ENCODE data around the gene ZDHHC16.

The ZDHHC16 gene

GRCh38 chr10:97502916-97503315 lies 56.9 kb downstream of the ZDHHC16 start:
- no peaks in the 10 kb centered on the region for H3K4me1 ChIP-seq (ENCODE audit: control insufficient read depth, insufficient read depth, low read length)
- ChIA-PET CTCF (interaction anchor here (0.6 to 1.0 kb wide), 2 partner anchors 28 to 224 kb away, joined by 3 read pairs; no protein-coding TSS in a partner anchor), POLR2A (no interaction called here)
- H3K4me3 ChIP-seq (ENCODE audit: low read depth, low read length): no peak overlapping the region
- H3K9me3 ChIP-seq (ENCODE audit: control insufficient read depth, insufficient read depth, low read depth, low read length): no peaks in the 10 kb centered on the region
- TF ChIP-seq TRIM28 (IDR thresholded peaks at IDR 0.05; ENCODE audit: borderline replicate concordance, low read length) (no peak), KLF10 (tag by site-specific recombination; IDR thresholded peaks at IDR 0.05) (no peak), ZNF354C (tag by site-specific recombination; IDR thresholded peaks at IDR 0.05; ENCODE audit: borderline replicate concordance, low read depth) (no peak), ZNF121 (tag by site-specific recombination; IDR thresholded peaks at IDR 0.05) (peak; percentile 76), GLI4 (tag by site-specific recombination; IDR thresholded peaks at IDR 0.05) (no peak)
- TF ChIP-seq, protein P1, sequence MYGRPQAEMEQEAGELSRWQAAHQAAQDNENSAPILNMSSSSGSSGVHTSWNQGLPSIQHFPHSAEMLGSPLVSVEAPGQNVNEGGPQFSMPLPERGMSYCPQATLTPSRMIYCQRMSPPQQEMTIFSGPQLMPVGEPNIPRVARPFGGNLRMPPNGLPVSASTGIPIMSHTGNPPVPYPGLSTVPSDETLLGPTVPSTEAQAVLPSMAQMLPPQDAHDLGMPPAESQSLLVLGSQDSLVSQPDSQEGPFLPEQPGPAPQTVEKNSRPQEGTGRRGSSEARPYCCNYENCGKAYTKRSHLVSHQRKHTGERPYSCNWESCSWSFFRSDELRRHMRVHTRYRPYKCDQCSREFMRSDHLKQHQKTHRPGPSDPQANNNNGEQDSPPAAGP (tag by site-specific recombination; IDR thresholded peaks at IDR 0.05): no peak
- H3K27ac ChIP-seq (ENCODE audit: extremely low read depth, low read depth, low read length): no peak overlapping the region
- no peaks in the 10 kb centered on the region for H3K36me3 ChIP-seq (ENCODE audit: control insufficient read depth in 2 of 2, insufficient read depth in 1 of 2, low read length in 2 of 2)

- Histone ChIP-seq H3K4me3 (ENCODE audit: low read depth, low read length) (no peak overlapping the region), H3K27ac (ENCODE audit: extremely low read depth, low read depth, low read length) (no peak overlapping the region), H3K9me3 (ENCODE audit: control insufficient read depth, insufficient read depth, low read depth, low read length) (no peaks in the 10 kb centered on the region), H3K4me1 (ENCODE audit: control insufficient read depth, insufficient read depth, low read length) (no peaks in the 10 kb centered on the region), H3K36me3 (ENCODE audit: control insufficient read depth in 2 of 2, insufficient read depth in 1 of 2, low read length in 2 of 2) (no peaks in the 10 kb centered on the region)
- ChIA-PET CTCF (interaction anchor here (1.0 kb wide), 1 partner anchor 29 kb away, joined by 3 read pairs; no protein-coding TSS in a partner anchor), POLR2A (no interaction called here)
- 0 out of 2 replicates have a peak, but pooled peaks have one; percentile 25 for TF ChIP-seq ZBTB8A (tag by site-specific recombination; IDR thresholded peaks at IDR 0.05)
- no peak for TF ChIP-seq ZBTB17 (tag by site-specific recombination; IDR thresholded peaks at IDR 0.05)
- TF ChIP-seq ZNF473 (tag by site-specific recombination; IDR thresholded peaks at IDR 0.05): no peak
- TF ChIP-seq, protein P2, sequence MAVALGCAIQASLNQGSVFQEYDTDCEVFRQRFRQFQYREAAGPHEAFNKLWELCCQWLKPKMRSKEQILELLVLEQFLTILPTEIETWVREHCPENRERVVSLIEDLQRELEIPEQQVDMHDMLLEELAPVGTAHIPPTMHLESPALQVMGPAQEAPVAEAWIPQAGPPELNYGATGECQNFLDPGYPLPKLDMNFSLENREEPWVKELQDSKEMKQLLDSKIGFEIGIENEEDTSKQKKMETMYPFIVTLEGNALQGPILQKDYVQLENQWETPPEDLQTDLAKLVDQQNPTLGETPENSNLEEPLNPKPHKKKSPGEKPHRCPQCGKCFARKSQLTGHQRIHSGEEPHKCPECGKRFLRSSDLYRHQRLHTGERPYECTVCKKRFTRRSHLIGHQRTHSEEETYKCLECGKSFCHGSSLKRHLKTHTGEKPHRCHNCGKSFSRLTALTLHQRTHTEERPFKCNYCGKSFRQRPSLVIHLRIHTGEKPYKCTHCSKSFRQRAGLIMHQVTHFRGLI (tag by site-specific recombination; IDR thresholded peaks at IDR 0.05): peak; percentile 98
- no peak for TF ChIP-seq ZNF280D (tag by site-specific recombination; IDR thresholded peaks at IDR 0.05)
Measured at GRCh38 chr10:97503406-97503805, 57.4 kb downstream of the ZDHHC16 start.

GRCh38 chr10:97505152-97505551 lies 59.2 kb downstream of the ZDHHC16 start:
- ChIA-PET POLR2A (no interaction called here), CTCF (interaction anchor here (0.5 kb wide), 1 partner anchor 125 kb away, joined by 4 read pairs; no protein-coding TSS in a partner anchor)
- TF ChIP-seq ZNF701 (tag by site-specific recombination; IDR thresholded peaks at IDR 0.05) (no peak), PRDM2 (tag by site-specific recombination; IDR thresholded peaks at IDR 0.05; ENCODE audit: borderline replicate concordance) (no peak), GLIS1 (tag by site-specific recombination; IDR thresholded peaks at IDR 0.05) (no peak), ZNF426 (tag by site-specific recombination; IDR thresholded peaks at IDR 0.05) (no peak), SCRT2 (tag by site-specific recombination; IDR thresholded peaks at IDR 0.05) (no peak), ZNF830 (tag by site-specific recombination; IDR thresholded peaks at IDR 0.05; ENCODE audit: low read depth) (no peak), GFI1B (tag by site-specific recombination; IDR thresholded peaks at IDR 0.05) (no peak), ZNF530 (tag by site-specific recombination; IDR thresholded peaks at IDR 0.05; ENCODE audit: low read depth) (no peak)
- Histone ChIP-seq H3K9me3 (ENCODE audit: control insufficient read depth, insufficient read depth, low read depth, low read length) (no peaks in the 10 kb centered on the region), H3K36me3 (ENCODE audit: control insufficient read depth in 2 of 2, insufficient read depth in 1 of 2, low read length in 2 of 2) (no peaks in the 10 kb centered on the region), H3K27ac (ENCODE audit: extremely low read depth, low read depth, low read length) (no peak overlapping the region), H3K4me1 (ENCODE audit: control insufficient read depth, insufficient read depth, low read length) (no peaks in the 10 kb centered on the region), H3K4me3 (ENCODE audit: low read depth, low read length) (no peak overlapping the region)
